Measurements from ENCODE around the gene MX2.

Gene MX2

GRCh38 chr21:41365377-41366107, 3.7 kb downstream of the MX2 start:
- DNase-seq (ENCODE audit: low spot score) = no peak

DNA sequence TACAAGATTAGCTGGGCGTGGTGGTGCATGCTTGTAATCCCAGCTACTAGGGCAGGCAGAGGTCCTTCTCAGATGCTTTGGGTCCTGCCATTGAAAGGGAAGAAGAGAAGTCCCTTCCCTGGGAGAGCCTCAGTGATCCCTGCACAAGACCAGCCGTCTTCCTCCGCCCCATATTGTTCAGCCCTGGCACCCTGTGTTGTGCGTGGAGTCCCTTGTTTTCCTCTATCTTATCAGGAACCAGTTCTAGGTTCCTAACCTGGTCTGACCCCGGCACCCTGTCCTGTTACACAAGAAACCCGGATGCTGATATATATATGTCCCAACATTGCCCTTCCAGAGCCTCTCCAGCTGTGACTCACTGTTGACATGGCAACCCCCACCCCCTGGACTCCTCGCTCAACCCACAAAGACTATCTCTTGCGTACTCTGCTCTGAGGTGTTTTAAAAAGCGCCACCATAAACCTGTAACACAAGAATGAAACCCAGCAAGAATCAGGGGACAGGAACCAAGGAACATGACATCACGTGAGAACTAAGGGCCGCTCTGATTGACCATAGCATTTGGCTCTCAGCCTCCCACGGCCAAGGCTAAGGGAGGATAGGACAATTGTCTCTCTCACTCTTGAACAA, 4.8 kb downstream of the MX2 start:
- no peak for DNase-seq (ENCODE audit: low spot score)

DNA sequence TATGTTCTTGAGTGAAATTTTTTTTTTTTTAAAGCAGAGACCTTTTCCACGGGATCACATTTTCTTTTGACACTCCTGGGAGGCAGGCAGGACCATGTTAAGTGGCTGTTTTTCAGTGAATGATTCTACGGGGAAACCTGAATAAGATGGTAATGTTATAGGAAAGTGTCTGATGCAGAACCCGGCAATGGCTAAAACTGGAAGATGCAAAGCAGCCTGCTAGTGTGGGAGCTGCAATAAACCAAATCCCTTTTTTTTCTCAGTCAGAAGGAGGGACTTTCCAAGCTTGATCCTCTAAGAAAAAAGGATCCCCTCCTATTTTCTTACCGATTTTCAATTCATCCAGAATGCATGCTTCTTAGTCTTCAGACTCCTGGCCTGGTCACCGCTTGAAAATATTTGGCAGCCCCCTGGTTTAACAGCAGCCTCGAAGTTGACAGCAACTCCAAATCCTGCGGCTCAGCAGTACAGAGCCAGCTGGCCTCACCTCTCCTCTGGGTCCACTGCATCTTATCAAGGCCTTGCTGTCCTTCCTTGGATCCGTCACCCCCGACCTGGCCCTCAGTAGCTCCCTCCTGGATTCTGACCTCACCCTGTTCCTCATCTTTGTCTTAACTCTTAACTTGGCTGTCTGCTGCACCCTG, 5.6 kb downstream of the MX2 start:
- DNase-seq (ENCODE audit: low spot score) = no peak

DNA sequence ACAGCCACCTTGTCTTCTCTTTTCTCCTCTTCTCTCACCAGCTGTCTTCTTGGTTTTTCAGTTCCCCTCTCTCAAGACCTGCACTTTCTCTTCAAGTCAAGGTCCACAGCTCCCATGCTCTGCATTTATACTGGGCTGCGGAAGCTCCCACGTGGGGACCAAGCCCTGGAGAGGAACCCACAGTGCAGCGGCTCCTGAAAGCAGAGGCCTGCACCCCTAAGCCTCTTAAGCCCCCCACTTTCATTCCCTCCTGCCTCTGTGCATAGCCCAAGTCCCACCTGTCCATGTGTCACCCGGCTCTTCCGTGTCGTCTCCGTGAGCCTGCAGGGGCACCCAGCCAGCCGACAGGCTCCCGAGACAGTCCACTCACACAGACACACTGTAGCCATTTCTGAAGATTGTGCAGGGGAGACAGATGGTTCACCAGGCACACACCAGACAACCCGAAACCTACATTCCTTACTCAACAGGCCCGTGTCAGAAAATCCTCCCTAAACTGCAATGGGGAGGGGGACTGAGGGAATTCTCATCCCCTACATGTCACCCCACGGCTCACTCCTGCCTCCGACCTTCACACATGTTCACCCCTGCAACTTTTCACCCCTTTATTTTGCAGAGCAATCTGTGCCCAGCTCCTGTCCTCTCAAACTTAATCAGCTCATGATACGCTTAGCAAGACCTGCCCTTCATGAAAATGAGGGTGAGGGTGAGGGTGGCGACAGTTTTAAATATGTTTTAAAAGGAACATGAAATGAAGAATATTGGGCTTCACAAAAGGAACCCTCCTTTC, 6.3 kb downstream of the MX2 start:
- DNase-seq (ENCODE audit: low spot score) = no peak

GRCh38 chr21:41368735-41369104, 6.9 kb downstream of the MX2 start:
- DNase-seq (ENCODE audit: low spot score) = no peak

DNA sequence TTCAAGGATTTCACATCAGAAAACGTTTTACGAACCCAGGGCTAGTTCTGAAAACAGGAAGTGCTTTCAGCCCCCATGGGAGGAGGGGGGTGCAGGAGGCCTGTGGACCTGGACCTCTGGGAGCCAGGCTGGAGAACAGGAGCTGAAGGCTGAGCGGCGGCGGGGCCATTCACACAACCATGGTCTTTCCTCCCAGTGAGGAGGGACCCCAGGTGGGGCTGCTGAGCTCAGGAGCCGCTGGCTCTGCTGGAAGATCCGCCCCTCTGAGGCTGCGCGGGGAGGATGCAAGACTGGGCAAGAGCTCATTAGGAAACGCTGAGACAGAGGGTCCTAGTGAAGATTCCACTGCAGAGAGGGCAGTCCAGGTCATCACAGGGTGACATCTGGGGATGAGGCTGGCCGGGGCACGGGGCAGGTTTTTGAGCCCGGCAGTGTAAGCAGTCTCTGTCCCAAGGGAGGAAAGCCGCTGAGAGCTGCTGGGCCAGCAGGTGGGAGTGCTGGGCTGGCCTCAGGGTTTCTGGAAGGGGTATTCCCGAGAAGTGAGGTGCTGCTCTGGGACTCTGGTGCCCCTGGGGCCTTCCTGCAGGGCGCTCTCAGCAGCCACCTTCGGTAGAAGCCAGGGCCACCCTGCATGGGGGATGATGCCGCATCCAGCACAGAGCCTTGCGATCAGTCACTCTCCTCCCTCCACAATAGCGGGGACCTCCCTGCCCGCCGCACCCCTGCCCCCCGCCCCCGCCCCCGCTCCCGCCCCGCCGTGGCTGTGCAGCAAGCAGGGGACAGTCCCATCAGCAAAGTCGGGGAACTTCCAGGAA, 7.5 kb downstream of the MX2 start:
- DNase-seq (ENCODE audit: low spot score) = no peak

DNA sequence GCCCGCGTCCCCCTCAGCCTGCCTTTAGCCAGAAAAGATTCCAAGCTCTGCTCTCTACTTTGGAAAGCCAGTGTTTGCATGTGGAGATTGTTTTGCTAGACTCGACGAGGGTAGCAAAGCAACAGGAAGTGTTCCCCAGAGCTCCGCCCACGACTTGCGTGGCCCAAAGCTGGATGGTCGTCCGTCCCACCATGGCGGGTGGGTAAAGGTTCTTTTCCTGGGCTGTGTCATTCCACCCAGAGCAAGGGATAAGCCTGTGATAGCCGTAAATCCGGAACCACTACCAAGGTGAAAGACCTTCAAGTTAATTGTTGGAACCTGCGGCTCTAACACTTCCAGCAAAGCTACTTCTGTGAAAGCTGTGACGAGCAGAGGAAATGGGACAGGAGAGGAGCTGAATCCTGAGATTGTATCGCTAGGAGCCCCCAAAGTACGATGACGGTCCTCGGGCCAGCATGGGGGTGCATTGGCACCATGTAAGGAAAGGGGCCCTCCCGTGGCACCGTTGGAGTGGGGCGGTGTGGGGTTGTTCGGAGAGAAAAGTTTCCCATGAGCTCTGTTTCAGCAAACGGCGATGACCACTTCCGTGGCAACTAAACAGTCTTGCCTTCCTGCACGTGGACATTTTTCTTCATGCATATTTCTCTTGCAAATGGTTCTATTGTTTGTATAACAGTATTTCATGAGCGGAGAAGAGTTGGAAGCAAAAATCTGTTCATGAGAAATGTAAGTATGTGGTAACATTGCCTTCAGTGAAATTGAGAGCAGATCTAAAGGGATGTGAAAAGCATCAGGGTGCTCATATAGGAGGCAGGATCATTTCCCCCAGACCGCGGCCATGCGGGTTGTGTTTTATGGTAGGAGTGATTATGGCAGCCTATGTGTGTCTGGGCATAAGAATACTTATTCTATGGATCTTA, 8.4 kb downstream of the MX2 start:
- DNase-seq (ENCODE audit: low spot score) = no peak

DNA sequence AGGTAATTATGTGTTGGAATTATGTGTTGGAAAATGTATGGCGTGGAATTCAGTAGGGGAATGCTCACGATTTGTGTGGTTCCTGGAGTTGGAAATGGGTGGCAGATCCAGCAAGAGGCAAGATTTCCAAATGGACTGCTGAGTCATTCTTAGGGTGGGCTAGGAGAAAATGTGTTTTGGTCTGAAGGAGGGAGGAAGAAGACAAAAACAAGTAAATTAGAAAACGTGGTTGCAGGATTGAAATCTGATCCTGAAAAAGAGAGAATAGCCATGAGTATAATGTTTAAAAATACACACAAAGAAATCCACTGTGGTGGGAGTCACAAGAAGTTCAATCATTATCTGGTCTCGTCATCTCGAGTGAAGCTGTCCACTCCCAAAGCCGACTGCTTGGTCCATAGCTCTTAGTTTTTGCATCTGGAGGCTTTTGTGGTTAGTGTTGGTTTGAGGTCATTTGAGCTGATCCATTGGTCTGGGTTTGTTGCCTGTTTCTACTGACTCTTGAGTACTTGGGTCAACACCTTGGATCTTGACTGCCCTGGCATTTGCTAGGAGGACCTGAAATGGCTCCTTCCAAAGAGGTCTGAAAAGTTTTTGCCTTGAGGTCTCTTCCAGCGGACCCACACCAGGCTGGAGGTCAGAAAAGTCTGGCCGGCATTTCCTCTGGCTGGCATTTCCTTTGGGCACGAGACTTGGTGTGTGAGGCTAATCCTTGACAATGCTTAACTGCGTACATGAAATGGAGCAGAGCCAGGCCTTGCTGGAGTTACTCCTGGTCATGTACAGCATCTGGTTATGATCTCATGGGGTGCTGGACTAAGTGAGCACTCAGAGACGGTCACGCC, 9.2 kb downstream of the MX2 start:
- DNase-seq (ENCODE audit: low spot score) = no peak

GRCh38 chr21:41371685-41372030, 9.8 kb downstream of the MX2 start:
- DNase-seq (ENCODE audit: low spot score) = no peak

DNA sequence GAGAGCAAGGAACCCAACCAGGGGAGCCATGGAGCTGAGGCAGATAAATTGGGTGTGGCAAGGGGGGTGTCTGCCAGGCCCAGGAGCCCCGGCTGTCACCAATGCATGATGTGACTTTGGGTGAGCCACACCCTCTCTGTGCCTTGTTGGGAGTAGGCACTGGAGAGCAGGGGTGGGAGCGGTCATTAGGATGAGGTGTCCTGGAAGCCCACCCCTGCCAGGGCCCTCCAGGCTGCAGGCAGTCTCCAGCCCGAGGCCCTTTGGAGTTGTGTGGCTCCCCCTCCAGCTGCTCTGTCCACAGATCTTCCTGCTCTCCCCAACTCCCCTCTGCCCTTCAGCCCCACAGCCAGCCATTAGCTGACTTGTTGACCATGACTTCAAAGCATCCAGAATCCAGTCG, 11.4 kb downstream of the MX2 start:
- no peak for DNase-seq (ENCODE audit: low spot score)

- no peak for DNase-seq (ENCODE audit: low spot score)
Observed at GRCh38 chr21:41373763-41374162, 11.9 kb downstream of the MX2 start.

DNA sequence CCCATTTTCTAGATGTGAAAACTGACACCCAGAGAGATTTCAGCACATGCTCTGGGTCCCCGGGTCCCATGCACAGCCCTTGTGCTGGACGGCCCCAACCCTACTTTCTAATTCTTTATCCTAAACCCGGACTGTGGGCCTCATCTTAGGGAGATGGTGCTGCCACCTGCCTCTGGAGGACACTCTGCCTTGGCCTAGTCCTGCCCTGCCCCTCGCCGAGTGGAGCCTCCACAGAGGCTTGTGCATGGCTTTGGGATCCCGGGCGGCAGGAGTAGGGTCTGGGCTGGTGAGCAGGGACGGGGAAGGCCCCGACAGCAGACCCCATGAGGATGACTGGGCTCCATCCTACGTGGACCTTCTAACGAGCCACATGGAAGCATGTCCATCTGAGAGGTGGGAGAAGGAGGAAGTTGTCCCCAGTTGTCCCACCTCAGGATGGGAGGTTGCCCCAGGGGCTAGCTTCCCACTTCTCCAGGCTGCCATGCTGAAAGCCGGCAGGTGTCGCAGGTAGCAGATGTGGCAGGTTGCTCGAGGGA, 12.4 kb downstream of the MX2 start:
- no peak for DNase-seq (ENCODE audit: low spot score)

- DNase-seq (ENCODE audit: low spot score) = no peak
Observed at GRCh38 chr21:41374867-41375533, 13.2 kb downstream of the MX2 start.

- no peak for DNase-seq (ENCODE audit: low spot score)
Observed at GRCh38 chr21:41375875-41376274, 14.0 kb downstream of the MX2 start.

DNA sequence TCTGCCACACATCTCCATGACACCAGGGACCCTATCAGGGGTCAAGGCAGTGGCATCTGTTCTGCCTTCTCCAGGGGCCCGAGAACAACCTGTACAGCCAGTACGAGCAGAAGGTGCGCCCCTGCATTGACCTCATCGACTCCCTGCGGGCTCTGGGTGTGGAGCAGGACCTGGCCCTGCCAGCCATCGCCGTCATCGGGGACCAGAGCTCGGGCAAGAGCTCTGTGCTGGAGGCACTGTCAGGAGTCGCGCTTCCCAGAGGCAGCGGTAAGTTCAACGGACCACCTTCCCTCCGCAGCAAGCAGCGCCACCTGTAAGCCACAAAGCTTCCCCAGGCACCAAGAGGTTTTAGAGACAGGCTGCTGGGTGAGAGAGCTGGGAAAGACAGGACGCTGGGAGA, 15.9 kb downstream of the MX2 start:
- DNase-seq (ENCODE audit: low spot score) = no peak

GRCh38 chr21:41378849-41379248, 17.0 kb downstream of the MX2 start:
- DNase-seq (ENCODE audit: low spot score) = no peak

DNA sequence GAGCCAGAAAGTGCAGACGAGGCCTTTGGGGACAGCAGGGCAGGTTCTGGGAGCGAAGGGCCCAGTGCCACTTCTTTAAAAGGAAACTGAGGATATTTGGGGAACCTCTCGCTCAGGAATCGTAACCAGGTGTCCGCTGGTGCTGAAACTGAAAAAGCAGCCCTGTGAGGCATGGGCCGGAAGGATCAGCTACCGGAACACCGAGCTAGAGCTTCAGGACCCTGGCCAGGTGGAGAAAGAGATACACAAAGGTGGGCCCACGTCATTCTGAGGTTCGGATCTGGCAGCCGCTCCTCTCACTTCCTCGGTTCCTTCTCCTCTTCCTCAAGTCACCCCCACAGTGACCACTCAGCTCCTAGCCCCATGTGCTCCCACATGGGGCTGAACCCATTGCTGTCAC, 18.1 kb downstream of the MX2 start:
- DNase-seq (ENCODE audit: low spot score) = no peak

DNA sequence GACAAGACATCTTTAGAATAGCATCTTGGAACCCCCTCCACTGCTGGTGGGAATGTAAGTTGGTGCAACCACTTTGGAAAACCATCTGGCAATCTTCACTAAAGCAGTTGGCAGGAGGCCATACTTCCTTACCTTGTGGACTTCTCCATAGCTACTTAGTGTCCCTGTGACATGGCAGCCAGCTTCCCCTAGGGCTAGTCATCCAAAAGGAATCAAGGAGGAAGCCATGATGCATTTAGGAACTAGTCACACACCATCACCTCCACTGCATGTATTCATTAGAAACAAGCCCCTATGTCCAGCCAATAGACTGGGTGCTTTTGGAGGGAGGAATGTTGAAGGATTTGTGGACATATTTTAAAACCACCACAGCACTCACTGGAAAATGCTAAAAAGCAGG, 19.9 kb downstream of the MX2 start:
- DNase-seq (ENCODE audit: low spot score) = no peak
